Mesothelial cell of epicardium (in vitro differentiated cells): ENCODE data around the gene NSF. TPM values are rescaled to one million over a fixed set of nuclear protein-coding genes. Genes with fewer than 3 reads are reported as not detected.

Experiments used
- DNase-seq, 2 experiments: peaks; one replicate each; pipeline ENCODE4 v3.0.0; 2021; ENCODE audit warnings: low spot score in 2 of 2; ENCODE audit not compliant: unreplicated experiment in 2 of 2
- H3K27ac Mint-ChIP-seq: 2 replicates; pipeline ENCODE4 v1.8.0; 2021; ENCODE audit warnings: mixed read lengths
- H3K27me3 Mint-ChIP-seq: 2 replicates; pipeline ENCODE4 v1.8.0; 2021; ENCODE audit warnings: low read depth, mixed read lengths
- H3K36me3 Mint-ChIP-seq: 2 replicates; pipeline ENCODE4 v1.8.0; 2021; ENCODE audit warnings: mixed read lengths
- H3K4me1 Mint-ChIP-seq: 2 replicates; pipeline ENCODE4 v1.8.0; 2021; ENCODE audit warnings: mixed read lengths
- H3K4me3 Mint-ChIP-seq: 2 replicates; pipeline ENCODE4 v1.8.0; 2021; ENCODE audit warnings: mild to moderate bottlenecking, moderate library complexity, mixed read lengths
- H3K9me3 Mint-ChIP-seq: 2 replicates; pipeline ENCODE4 v1.8.0; 2021; ENCODE audit warnings: mixed read lengths
- total RNA-seq: library from RNA; stranded (reverse); gene quantifications from 3 replicates; pipeline ENCODE4 v1.2.1, GENCODE V29; 2021
- TF ChIP-seq, protein P1 (sequence below): fragments of 200-600 bp; sonication (generic); IDR thresholded peaks from one replicate; pipeline ENCODE4 v1.5.0; 2021; ENCODE audit warnings: antibody characterized with exemption; ENCODE audit not compliant: unreplicated experiment

The NSF gene
- total RNA-seq, 1 donor from 2014 or later: 32.8 TPM

DNA sequence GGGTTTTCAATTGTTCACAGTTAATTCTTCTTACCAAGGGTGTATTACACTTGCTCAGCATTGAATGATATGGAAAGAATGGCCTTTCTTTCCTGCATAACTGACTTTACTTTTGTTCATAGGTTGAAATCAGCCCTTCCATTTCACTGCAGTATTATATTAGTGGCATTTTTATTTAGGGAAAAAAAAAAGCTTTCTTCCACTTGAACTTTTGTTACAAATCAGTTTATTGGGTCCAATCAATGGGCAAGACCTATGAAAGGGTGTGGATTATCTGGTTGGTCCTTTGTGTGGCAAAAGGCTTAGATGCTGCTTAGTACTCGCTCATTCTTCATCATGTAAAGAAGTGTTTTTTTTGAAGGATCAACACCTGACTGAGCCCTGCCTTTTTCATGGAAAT is 154.0 kb downstream of the NSF start:
- H3K27me3 Mint-ChIP-seq: no peaks in the 10 kb centered on the region
- no peaks in the 10 kb centered on the region for H3K36me3 Mint-ChIP-seq
- H3K4me1 Mint-ChIP-seq: peaks cover 59% of the 10 kb centered on the region
- H3K4me3 Mint-ChIP-seq: no peak overlapping the region
- no peak for DNase-seq
- H3K9me3 Mint-ChIP-seq: no peaks in the 10 kb centered on the region
- H3K27ac Mint-ChIP-seq: peak overlapping the region; percentile 23
- TF ChIP-seq, protein P1, sequence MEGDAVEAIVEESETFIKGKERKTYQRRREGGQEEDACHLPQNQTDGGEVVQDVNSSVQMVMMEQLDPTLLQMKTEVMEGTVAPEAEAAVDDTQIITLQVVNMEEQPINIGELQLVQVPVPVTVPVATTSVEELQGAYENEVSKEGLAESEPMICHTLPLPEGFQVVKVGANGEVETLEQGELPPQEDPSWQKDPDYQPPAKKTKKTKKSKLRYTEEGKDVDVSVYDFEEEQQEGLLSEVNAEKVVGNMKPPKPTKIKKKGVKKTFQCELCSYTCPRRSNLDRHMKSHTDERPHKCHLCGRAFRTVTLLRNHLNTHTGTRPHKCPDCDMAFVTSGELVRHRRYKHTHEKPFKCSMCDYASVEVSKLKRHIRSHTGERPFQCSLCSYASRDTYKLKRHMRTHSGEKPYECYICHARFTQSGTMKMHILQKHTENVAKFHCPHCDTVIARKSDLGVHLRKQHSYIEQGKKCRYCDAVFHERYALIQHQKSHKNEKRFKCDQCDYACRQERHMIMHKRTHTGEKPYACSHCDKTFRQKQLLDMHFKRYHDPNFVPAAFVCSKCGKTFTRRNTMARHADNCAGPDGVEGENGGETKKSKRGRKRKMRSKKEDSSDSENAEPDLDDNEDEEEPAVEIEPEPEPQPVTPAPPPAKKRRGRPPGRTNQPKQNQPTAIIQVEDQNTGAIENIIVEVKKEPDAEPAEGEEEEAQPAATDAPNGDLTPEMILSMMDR: no peak

DNA sequence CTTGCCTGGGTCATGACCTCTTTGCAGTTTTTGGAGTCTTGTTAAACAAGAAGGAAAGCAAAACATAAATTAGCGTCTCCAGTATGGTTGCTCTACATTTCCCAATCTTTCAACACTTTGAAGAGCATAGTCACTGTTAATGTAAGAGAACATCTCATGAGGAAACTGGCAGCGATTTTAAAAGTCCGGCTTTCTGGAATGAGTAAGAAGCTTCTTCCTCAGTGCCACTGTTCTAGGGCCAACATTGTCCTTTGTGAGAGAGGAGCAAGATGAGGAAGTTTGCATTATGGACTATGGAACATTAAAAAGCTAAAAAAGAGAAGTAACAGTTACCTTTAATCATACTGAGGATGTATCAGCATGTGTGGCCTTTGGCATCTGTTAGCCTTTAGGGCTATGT is 154.9 kb downstream of the NSF start:
- Mint-ChIP-seq H3K27me3 (no peaks in the 10 kb centered on the region), H3K4me1 (peaks cover 59% of the 10 kb centered on the region), H3K27ac (no peak overlapping the region), H3K9me3 (no peaks in the 10 kb centered on the region), H3K36me3 (no peaks in the 10 kb centered on the region), H3K4me3 (no peak overlapping the region)
- TF ChIP-seq, protein P1: no peak
- DNase-seq: no peak

DNA sequence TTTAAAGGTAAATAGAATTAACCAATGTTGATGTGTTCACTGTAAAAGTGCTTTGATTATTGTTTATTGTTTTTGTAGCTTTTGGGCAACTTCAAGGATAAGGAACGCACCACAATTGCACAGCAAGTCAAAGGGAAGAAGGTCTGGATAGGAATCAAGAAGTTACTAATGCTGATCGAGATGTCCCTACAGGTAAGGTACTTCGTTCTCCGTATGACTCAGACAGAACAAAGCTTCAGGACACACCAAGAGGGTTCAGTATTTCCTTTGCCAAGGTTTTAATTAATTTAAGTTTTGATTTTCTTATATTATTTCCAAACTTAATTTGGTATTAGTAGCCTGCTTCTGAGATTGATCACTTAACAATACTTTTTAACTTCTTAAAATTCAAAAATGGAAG is 161.0 kb downstream of the NSF start:
- TF ChIP-seq, protein P1: no peak

DNA sequence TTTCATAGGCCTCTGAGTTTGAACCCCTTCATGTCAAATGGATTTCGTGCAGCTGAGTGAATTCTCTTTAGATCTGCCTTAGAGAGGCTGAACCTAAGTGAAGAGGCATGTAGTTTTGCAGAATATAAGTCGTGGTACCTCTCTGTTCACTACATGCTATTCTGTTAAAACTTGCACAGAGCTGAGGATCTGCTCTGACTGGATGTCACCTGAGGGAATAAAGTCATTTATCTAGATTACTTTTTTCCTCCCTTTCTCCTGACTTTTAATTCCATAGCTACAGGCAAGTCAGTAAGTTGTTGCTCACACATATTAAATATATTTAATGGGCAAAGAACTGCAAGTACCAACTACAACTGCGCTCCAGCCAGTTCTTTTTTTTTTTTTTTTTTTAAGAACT is 163.3 kb downstream of the NSF start:
- H3K9me3 Mint-ChIP-seq: no peaks in the 10 kb centered on the region
- H3K27me3 Mint-ChIP-seq: no peaks in the 10 kb centered on the region
- no peak overlapping the region for H3K4me3 Mint-ChIP-seq
- peaks cover 46% of the 10 kb centered on the region for H3K4me1 Mint-ChIP-seq
- TF ChIP-seq, protein P1: no peak
- no peak for DNase-seq
- peaks cover 17% of the 10 kb centered on the region for H3K36me3 Mint-ChIP-seq
- H3K27ac Mint-ChIP-seq: peak overlapping the region; percentile 84

More for the DNA sequence above, 161.0 kb downstream of the NSF start:
- no peak overlapping the region for H3K27ac Mint-ChIP-seq
- H3K27me3 Mint-ChIP-seq: no peaks in the 10 kb centered on the region
- no peak for DNase-seq
- no peak overlapping the region for H3K4me3 Mint-ChIP-seq
- peaks cover 10% of the 10 kb centered on the region for H3K36me3 Mint-ChIP-seq
- no peaks in the 10 kb centered on the region for H3K9me3 Mint-ChIP-seq
- H3K4me1 Mint-ChIP-seq: peaks cover 39% of the 10 kb centered on the region

DNA sequence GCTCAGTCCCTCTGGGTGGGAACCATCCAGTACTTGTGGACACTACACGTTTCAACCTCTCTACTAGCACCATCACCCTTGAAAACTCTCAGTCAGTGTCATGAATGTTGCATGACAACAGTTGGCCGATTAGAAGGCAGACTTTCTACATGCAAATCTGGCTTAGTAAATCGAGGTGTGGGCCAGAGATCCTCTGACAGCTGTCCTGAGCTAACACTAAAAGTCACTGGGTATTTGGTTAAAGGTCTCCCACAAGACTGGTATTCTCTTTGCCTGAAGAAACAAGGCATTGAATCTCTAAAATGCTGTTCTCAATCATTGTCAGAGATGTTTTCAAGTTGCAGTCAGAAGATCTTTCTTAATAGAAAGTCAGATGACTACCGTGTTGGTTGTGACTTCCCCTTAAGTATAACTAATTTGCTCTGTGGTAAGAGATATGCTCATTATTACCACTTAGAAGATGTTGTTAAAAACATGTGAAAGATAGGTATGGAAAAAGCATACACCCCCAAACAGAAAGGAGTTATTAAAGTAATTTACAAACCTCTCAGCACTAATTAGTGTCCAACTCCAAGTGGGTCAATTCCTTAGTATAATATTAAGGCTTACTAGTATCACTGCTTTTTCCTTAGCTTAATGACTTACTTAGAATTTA is 165.7 kb downstream of the NSF start:
- peak overlapping the region; percentile 6 for H3K27ac Mint-ChIP-seq
- no peak overlapping the region for H3K4me3 Mint-ChIP-seq
- TF ChIP-seq, protein P1: no peak
- H3K4me1 Mint-ChIP-seq: peaks cover 41% of the 10 kb centered on the region
- no peaks in the 10 kb centered on the region for H3K27me3 Mint-ChIP-seq
- H3K36me3 Mint-ChIP-seq: peaks cover 25% of the 10 kb centered on the region
- no peaks in the 10 kb centered on the region for H3K9me3 Mint-ChIP-seq
- DNase-seq: no peak
